Esophagus squamous epithelium (tissue), 4 donors: Measurements from ENCODE around the gene ATP8A1.

Source experiments
- CTCF ChIP-seq, 6 experiments: fragments of 450-650 bp in 4 of 6; fragments of 200-600 bp in 2 of 6; sonication (generic) in 2 of 6; IDR thresholded peaks; one replicate each; pipeline ENCODE4 v1.5.1; 2016 to 2019; ENCODE audit warnings: antibody characterized with exemption in 6 of 6, mild to moderate bottlenecking in 4 of 6, moderate library complexity in 4 of 6
- POLR2A ChIP-seq, 4 donors: fragments of 450-650 bp; IDR thresholded peaks; one replicate each; pipeline ENCODE4 v1.6.1; 2017; ENCODE audit warnings: antibody characterized with exemption in 4 of 4, mild to moderate bottlenecking in 4 of 4, moderate library complexity in 3 of 4

DNA sequence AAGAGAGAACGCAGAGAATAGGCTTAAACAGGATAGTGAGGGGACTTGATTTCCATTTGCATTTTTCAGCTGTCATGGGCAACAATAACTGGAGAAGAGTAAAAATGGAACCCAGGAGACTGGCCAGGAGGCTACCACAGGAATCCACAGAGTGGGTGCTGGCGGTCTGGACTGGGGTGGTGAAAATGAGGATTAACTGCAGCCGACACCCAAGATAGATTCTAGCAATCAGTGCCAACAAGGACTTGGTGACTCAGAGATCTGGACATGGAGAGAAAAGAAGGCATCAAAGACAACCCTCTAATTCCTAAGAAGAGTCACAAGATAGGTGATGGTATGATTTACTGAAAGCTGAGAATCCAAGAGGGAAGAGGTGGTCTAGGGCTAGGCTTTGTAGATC lies 102.8 kb downstream of the ATP8A1 start:
- TF ChIP-seq POLR2A (IDR thresholded peaks at IDR 0.05) = no peak
- TF ChIP-seq CTCF (IDR thresholded peaks at IDR 0.05) = no peak
